IMR-90 (cell line): Measurements from ENCODE around the gene SPTLC2. TPM values are rescaled to one million over a fixed set of nuclear protein-coding genes. Genes with fewer than 3 reads are reported as not detected.

Source experiments
- ATAC-seq: fragments of 200-7000 bp; cut with Tn5 transposase; 2 replicates; pipeline ENCODE4 v1.9.1; 2020; ENCODE audit warnings: low read depth, mild to moderate bottlenecking, moderate library complexity
- BruUV-seq: library from RNA; stranded (reverse); fragments of 400-500 nt; replicated peaks from 2 replicates; lab custom pipeline; 2021; lab: Mats Ljungman, UMichigan
- CTCF ChIA-PET: fragments of 300-600 bp; formaldehyde crosslinking; extraction: SDS; loops from one replicate; lab custom pipeline; 2021; ENCODE audit warnings: antibody characterized with exemption; lab: Yijun Ruan, JAX
- POLR2A ChIA-PET: fragments of 300-600 bp; sonication (Branson Sonifier 250); formaldehyde crosslinking; loops from one replicate; lab custom pipeline; 2022; ENCODE audit warnings: antibody characterized with exemption; ENCODE audit not compliant: unreplicated experiment; lab: Charles Lee
- DNase-seq: peaks from one replicate; pipeline ENCODE4 v3.0.0; 2013
- H2AFZ ChIP-seq: replicated peaks from 2 replicates; pipeline ENCODE3; 2013; ENCODE audit warnings: low read length, mild to moderate bottlenecking; ENCODE audit not compliant: poor library complexity
- H2AK5ac ChIP-seq: 2 replicates; pipeline ENCODE4 v1.6.1; 2013; ENCODE audit warnings: low read depth, low read length, inconsistent platforms
- H2AK9ac ChIP-seq: replicated peaks from 2 replicates; pipeline ENCODE3; 2013; ENCODE audit warnings: mild to moderate bottlenecking, low read depth, low read length, moderate library complexity; ENCODE audit not compliant: poor library complexity
- H2BK120ac ChIP-seq: 2 replicates; pipeline ENCODE4 v1.6.1; 2013; ENCODE audit warnings: low read depth, low read length, inconsistent platforms
- H2BK15ac ChIP-seq: 3 replicates; pipeline ENCODE4 v1.6.1; 2013; ENCODE audit warnings: low read depth, low read length, inconsistent platforms
- H2BK20ac ChIP-seq: 2 replicates; pipeline ENCODE4 v1.6.1; 2013; ENCODE audit warnings: low read depth, mild to moderate bottlenecking, inconsistent platforms, low read length, moderate library complexity
- H2BK5ac ChIP-seq: 2 replicates; pipeline ENCODE4 v1.6.1; 2013; ENCODE audit warnings: mild to moderate bottlenecking, low read depth, low read length, inconsistent platforms; ENCODE audit not compliant: poor library complexity, severe bottlenecking
- H3K14ac ChIP-seq: replicated peaks from 2 replicates; pipeline ENCODE4 v1.6.1; 2013; ENCODE audit warnings: low read depth, low read length, inconsistent platforms
- H3K18ac ChIP-seq: 2 replicates; pipeline ENCODE4 v1.6.1; 2013; ENCODE audit warnings: low read depth, low read length, control low read depth
- H3K23ac ChIP-seq: 2 replicates; pipeline ENCODE4 v1.6.1; 2013; ENCODE audit warnings: low read depth, low read length, inconsistent platforms
- H3K27ac ChIP-seq: 2 replicates; pipeline ENCODE4 v1.5.1; 2013; ENCODE audit warnings: mild to moderate bottlenecking, control low read depth, low read length; ENCODE audit not compliant: insufficient read depth
- H3K27me3 ChIP-seq: 2 replicates; pipeline ENCODE4 v1.6.1; 2013; ENCODE audit warnings: low read length; ENCODE audit not compliant: control insufficient read depth, insufficient read depth
- H3K36me3 ChIP-seq: 2 replicates; pipeline ENCODE4 v1.6.1; 2013; ENCODE audit warnings: low read length, mixed read lengths; ENCODE audit not compliant: control insufficient read depth, insufficient read depth
- H3K4ac ChIP-seq: 2 replicates; pipeline ENCODE4 v1.6.1; 2013; ENCODE audit warnings: low read depth, low read length, inconsistent platforms
- H3K4me1 ChIP-seq: 2 replicates; pipeline ENCODE4 v1.6.1; 2013; ENCODE audit warnings: low read length, mixed read lengths; ENCODE audit not compliant: control insufficient read depth, insufficient read depth
- H3K4me2 ChIP-seq: 2 replicates; pipeline ENCODE4 v1.6.1; 2013; ENCODE audit warnings: low read depth, mild to moderate bottlenecking, control low read depth, low read length, moderate library complexity
- H3K4me3 ChIP-seq: 2 replicates; pipeline ENCODE4 v1.5.1; 2013; ENCODE audit warnings: low read depth, mild to moderate bottlenecking, control low read depth, low read length, moderate library complexity; ENCODE audit not compliant: insufficient read depth
- H3K56ac ChIP-seq: 2 replicates; pipeline ENCODE4 v1.6.1; 2013; ENCODE audit warnings: low read length, inconsistent platforms; ENCODE audit not compliant: insufficient read depth; ENCODE audit errors: extremely low read depth
- H3K79me1 ChIP-seq, 2 experiments: 2 replicates each; pipeline ENCODE4 v1.6.1; 2013; ENCODE audit warnings: low read length in 2 of 2, inconsistent platforms in 1 of 2, low read depth in 1 of 2
- H3K9ac ChIP-seq: 2 replicates; pipeline ENCODE4 v1.6.1; 2013; ENCODE audit warnings: low read depth, low read length, control low read depth
- H3K9me1 ChIP-seq: 2 replicates; pipeline ENCODE4 v1.6.1; 2013; ENCODE audit warnings: low read length, inconsistent platforms; ENCODE audit not compliant: insufficient read depth
- H3K9me3 ChIP-seq: 2 replicates; pipeline ENCODE4 v1.6.1; 2013; ENCODE audit warnings: low read length; ENCODE audit not compliant: control insufficient read depth, insufficient read depth
- H4K20me1 ChIP-seq: 2 replicates; pipeline ENCODE4 v1.6.1; 2013; ENCODE audit warnings: low read length, inconsistent platforms; ENCODE audit not compliant: insufficient read depth
- H4K5ac ChIP-seq: 2 replicates; pipeline ENCODE4 v1.6.1; 2013; ENCODE audit warnings: mild to moderate bottlenecking, low read depth, low read length, control low read depth
- H4K8ac ChIP-seq, 2 experiments: 2 replicates each; pipeline ENCODE4 v1.6.1; 2013; ENCODE audit warnings: low read depth in 2 of 2, low read length in 2 of 2, control low read depth in 1 of 2, inconsistent platforms in 1 of 2
- H4K91ac ChIP-seq: 2 replicates; pipeline ENCODE4 v1.6.1; 2013; ENCODE audit warnings: low read depth, low read length, inconsistent platforms; ENCODE audit not compliant: insufficient read depth
- BHLHE40 ChIP-seq: fragments of 150-350 bp; IDR thresholded peaks from 2 replicates; pipeline ENCODE4 v1.6.1; 2016; ENCODE audit warnings: mild to moderate bottlenecking, low read depth, low read length
- CEBPB ChIP-seq: IDR thresholded peaks from 2 replicates; pipeline ENCODE4 v1.6.1; 2012; ENCODE audit warnings: low read depth, low read length, improper control_type of control experiment
- CTCF ChIP-seq: conservative IDR thresholded peaks from 2 replicates; pipeline ENCODE4 v1.5.1; 2012; ENCODE audit warnings: mild to moderate bottlenecking, low read depth, low read length, improper control_type of control experiment
- FOS ChIP-seq: fragments of 150-350 bp; IDR thresholded peaks from 2 replicates; pipeline ENCODE4 v1.6.1; 2016; ENCODE audit warnings: low read depth, low read length
- MAFK ChIP-seq: IDR thresholded peaks from 2 replicates; pipeline ENCODE4 v1.6.1; 2012; ENCODE audit warnings: low read depth, low read length, improper control_type of control experiment
- POLR2A ChIP-seq: IDR thresholded peaks from 2 replicates; pipeline ENCODE4 v1.6.1; 2012; ENCODE audit warnings: mild to moderate bottlenecking, low read depth, low read length
- RCOR1 ChIP-seq: IDR thresholded peaks from 2 replicates; pipeline ENCODE4 v1.6.1; 2012; ENCODE audit warnings: mild to moderate bottlenecking, low read length, improper control_type of control experiment; ENCODE audit not compliant: insufficient replicate concordance
- RFX5 ChIP-seq: IDR thresholded peaks from 2 replicates; pipeline ENCODE4 v1.8.0; 2012; ENCODE audit warnings: low read depth, mild to moderate bottlenecking, low read length, moderate library complexity
- SMC3 ChIP-seq: fragments of 150-350 bp; IDR thresholded peaks from 2 replicates; pipeline ENCODE4 v1.6.1; 2016; ENCODE audit warnings: low read depth, mild to moderate bottlenecking, antibody characterized with exemption, low read length, moderate library complexity
- WGBS, 2 experiments: methylation state at CpG; one replicate each; pipeline versions ENCODE4 v1.1.5 to v1.1.7; 2013; ENCODE audit warnings: missing lambda C conversion rate in 2 of 2; ENCODE audit not compliant: insufficient read length in 1 of 2; ENCODE audit errors: extremely low coverage in 2 of 2; 5-methylcytosine and 5-hydroxymethylcytosine counted together
- dilution Hi-C: fragments of 300-500 bp; cut with HindIII; formaldehyde crosslinking; loops from one replicate; pipeline ENCODE4 v1.14.3; 2018; ENCODE audit warnings: low sequenced_read_pairs; ENCODE audit not compliant: unreplicated experiment
- in situ Hi-C: fragments of 300-500 bp; cut with MboI; formaldehyde crosslinking; loops from 3 replicates; pipeline ENCODE4 v1.14.3; 2019; ENCODE audit warnings: low sequenced_read_pairs, inconsistent platforms, mixed read lengths
- intact Hi-C: fragments of 100-400 bp; cut with micrococcal nuclease; formaldehyde crosslinking; loops from 2 replicates; pipeline ENCODE4 v1.10.0; 2022
- polyA plus RNA-seq, 3 experiments: library from polyadenylated mRNA; depleted of rRNA; stranded (reverse); fragments of >200 nt; gene quantifications; 2 replicates each; pipeline ENCODE4 v1.2.3, GENCODE V29; 2012; ENCODE audit warnings: low replicate concordance in 1 of 3
- total RNA-seq: library from RNA; depleted of rRNA; stranded (reverse); fragments of >200 nt; gene quantifications from 2 replicates; pipeline ENCODE4 v1.2.3, GENCODE V29; 2012
- TF ChIP-seq, protein P1 (sequence below): fragments of 150-350 bp; IDR thresholded peaks from 2 replicates; pipeline ENCODE4 v1.6.1; 2016; ENCODE audit warnings: low read depth, mild to moderate bottlenecking, low read length, moderate library complexity, borderline replicate concordance

Gene SPTLC2
- total and polyA plus RNA-seq, 2 of the 4 experiments (the other 2 are of a cell fraction): 22.6 to 68.3 TPM

- no peaks in the 10 kb centered on the region for H4K20me1 ChIP-seq
- H3K36me3 ChIP-seq: no peaks in the 10 kb centered on the region
- no peak overlapping the region for H4K5ac ChIP-seq
- no TSS peak for BruUV-seq
- dilution Hi-C loops (no loop called here), in situ Hi-C loops (no loop called here), intact Hi-C loops (no loop called here)
- H2AFZ ChIP-seq: no peak overlapping the region
- no peak overlapping the region for H2BK15ac ChIP-seq
- no peak overlapping the region for H2AK5ac ChIP-seq
- no peaks in the 10 kb centered on the region for H3K4me1 ChIP-seq
- H3K27me3 ChIP-seq: peaks cover 30% of the 10 kb centered on the region
- CTCF ChIA-PET: no interaction called here
- no peak overlapping the region for H2AK9ac ChIP-seq
- DNase-seq: no peak
- no peak overlapping the region for H3K27ac ChIP-seq
- no peak overlapping the region for H3K4me3 ChIP-seq
- H3K9me1 ChIP-seq: no peaks in the 10 kb centered on the region
- no peak overlapping the region for H3K56ac ChIP-seq
- H3K4ac ChIP-seq: no peak overlapping the region
- H4K91ac ChIP-seq: no peak overlapping the region
- no peaks in the 10 kb centered on the region for H3K9me3 ChIP-seq
- TF ChIP-seq BHLHE40 (no peak), CEBPB (no peak), POLR2A (no peak), RCOR1 (no peak), FOS (no peak), CTCF (no peak), MAFK (no peak), SMC3 (no peak), RFX5 (no peak)
- TF ChIP-seq, protein P1, sequence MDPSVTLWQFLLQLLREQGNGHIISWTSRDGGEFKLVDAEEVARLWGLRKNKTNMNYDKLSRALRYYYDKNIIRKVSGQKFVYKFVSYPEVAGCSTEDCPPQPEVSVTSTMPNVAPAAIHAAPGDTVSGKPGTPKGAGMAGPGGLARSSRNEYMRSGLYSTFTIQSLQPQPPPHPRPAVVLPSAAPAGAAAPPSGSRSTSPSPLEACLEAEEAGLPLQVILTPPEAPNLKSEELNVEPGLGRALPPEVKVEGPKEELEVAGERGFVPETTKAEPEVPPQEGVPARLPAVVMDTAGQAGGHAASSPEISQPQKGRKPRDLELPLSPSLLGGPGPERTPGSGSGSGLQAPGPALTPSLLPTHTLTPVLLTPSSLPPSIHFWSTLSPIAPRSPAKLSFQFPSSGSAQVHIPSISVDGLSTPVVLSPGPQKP: no peak
- no peak overlapping the region for H4K8ac ChIP-seq
- H3K23ac ChIP-seq: no peak overlapping the region
- H2BK120ac ChIP-seq: no peak overlapping the region
- no peak overlapping the region for H2BK20ac ChIP-seq
- no peak overlapping the region for H3K9ac ChIP-seq
- H2BK5ac ChIP-seq: no peak overlapping the region
- no peak overlapping the region for H3K14ac ChIP-seq
- H3K18ac ChIP-seq: no peak overlapping the region
- no peak overlapping the region for H3K4me2 ChIP-seq
- no CpG with 5 or more reads among the region's 7 CpGs for WGBS, 2 experiments
- POLR2A ChIA-PET: no interaction called here
- no peaks in the 10 kb centered on the region for H3K79me1 ChIP-seq
- no peak for ATAC-seq
Observed at GRCh38 chr14:77495334-77495733, 121.1 kb downstream of the SPTLC2 start.
